Activated naive CD4-positive, alpha-beta T cell (primary cell): ENCODE data around the gene GABBR2.

Experiments used
- DNase-seq, 4 experiments: peaks; one replicate each; lab custom pipeline; 2025; lab: John Stamatoyannopoulos, UW

GABBR2 gene

GRCh38 chr9:98370300-98370975 lies 338.3 kb downstream of the GABBR2 start:
- no peak for DNase-seq

GRCh38 chr9:98369896-98370295 lies 338.8 kb downstream of the GABBR2 start:
- no peak for DNase-seq

GRCh38 chr9:98369471-98369870 lies 339.3 kb downstream of the GABBR2 start:
- no peak for DNase-seq

GRCh38 chr9:98369066-98369425 lies 339.7 kb downstream of the GABBR2 start:
- DNase-seq: no peak

- DNase-seq: no peak
These were observed 340.2 kb downstream of the GABBR2 start for GRCh38 chr9:98368366-98369065.

- DNase-seq: no peak
These were observed 340.8 kb downstream of the GABBR2 start for GRCh38 chr9:98367923-98368322.

- DNase-seq: no peak
These were observed 341.3 kb downstream of the GABBR2 start for GRCh38 chr9:98367371-98367900.

GRCh38 chr9:98365781-98366180 lies 343.0 kb downstream of the GABBR2 start:
- no peak for DNase-seq

GRCh38 chr9:98365227-98365669 lies 343.5 kb downstream of the GABBR2 start:
- no peak for DNase-seq

GRCh38 chr9:98364086-98364485 lies 344.6 kb downstream of the GABBR2 start:
- no peak for DNase-seq

GRCh38 chr9:98363644-98364043 lies 345.1 kb downstream of the GABBR2 start:
- DNase-seq: no peak

GRCh38 chr9:98362624-98363252 lies 346.0 kb downstream of the GABBR2 start:
- no peak for DNase-seq

- no peak for DNase-seq
These were observed 347.1 kb downstream of the GABBR2 start for GRCh38 chr9:98361645-98362044.

GRCh38 chr9:98360176-98360708 lies 348.5 kb downstream of the GABBR2 start:
- no peak for DNase-seq

GRCh38 chr9:98359569-98359968 lies 349.2 kb downstream of the GABBR2 start:
- no peak for DNase-seq

GRCh38 chr9:98357921-98358535 lies 350.7 kb downstream of the GABBR2 start:
- DNase-seq: no peak

- no peak for DNase-seq
These were observed 351.6 kb downstream of the GABBR2 start for GRCh38 chr9:98356953-98357690.

- DNase-seq: no peak
These were observed 352.4 kb downstream of the GABBR2 start for GRCh38 chr9:98356326-98356725.

- DNase-seq: no peak
These were observed 357.4 kb downstream of the GABBR2 start for GRCh38 chr9:98351370-98351769.

GRCh38 chr9:98347642-98348041 lies 361.1 kb downstream of the GABBR2 start:
- no peak for DNase-seq

GRCh38 chr9:98345011-98345410 lies 363.7 kb downstream of the GABBR2 start:
- no peak for DNase-seq

GRCh38 chr9:98344581-98344980 lies 364.2 kb downstream of the GABBR2 start:
- no peak for DNase-seq
